Activated naive CD8-positive, alpha-beta T cell (primary cell): ENCODE measurements around the gene FGF14.
"Not testable (repeated sequence)": the region's sequence is repeated elsewhere in the genome, so short reads cannot be mapped to it uniquely, and the experiment has no call there.

Source experiments
- H3K27ac Mint-ChIP-seq: one replicate; pipeline ENCODE4 v1.8.0; 2021; ENCODE audit warnings: mixed read lengths
- H3K27me3 Mint-ChIP-seq: one replicate; pipeline ENCODE4 v1.8.0; 2021; ENCODE audit warnings: mixed read lengths
- H3K36me3 Mint-ChIP-seq: one replicate; pipeline ENCODE4 v1.8.0; 2021; ENCODE audit warnings: mixed read lengths
- H3K4me1 Mint-ChIP-seq: one replicate; pipeline ENCODE4 v1.8.0; 2021; ENCODE audit warnings: low read depth, mixed read lengths
- H3K4me3 Mint-ChIP-seq: one replicate; pipeline ENCODE4 v1.8.0; 2021; ENCODE audit warnings: mild to moderate bottlenecking, mixed read lengths
- H3K9me3 Mint-ChIP-seq: one replicate; pipeline ENCODE4 v1.8.0; 2021; ENCODE audit warnings: low read depth, mixed read lengths

The FGF14 gene

GRCh38 chr13:102091231-102091630 lies 310.6 kb downstream of the FGF14 start:
- Mint-ChIP-seq H3K4me3 (no peak overlapping the region), H3K36me3 (no peaks in the 10 kb centered on the region), H3K27me3 (peaks cover 6% of the 10 kb centered on the region), H3K9me3 (no peaks in the 10 kb centered on the region), H3K4me1 (no peaks in the 10 kb centered on the region), H3K27ac (no peak overlapping the region)

DNA sequence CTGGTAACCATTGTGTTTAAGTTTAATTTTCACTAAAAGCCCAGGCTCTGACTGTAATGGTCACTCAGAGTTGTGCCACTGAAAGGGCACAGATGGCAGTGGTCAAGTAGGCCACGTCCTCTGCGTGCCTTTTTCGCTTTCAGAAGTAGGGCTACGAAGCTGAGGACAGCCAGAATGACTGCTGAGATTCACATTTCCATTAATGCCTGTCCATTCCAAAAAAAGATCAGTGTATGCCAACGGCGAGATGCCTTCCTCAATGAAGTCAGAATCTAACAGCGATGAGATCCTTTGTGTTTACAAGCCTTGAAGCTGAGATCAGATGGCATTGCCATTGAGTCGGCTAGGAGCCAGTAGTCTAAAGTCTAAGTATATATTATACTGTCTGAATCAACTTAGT lies 311.3 kb downstream of the FGF14 start:
- H3K27ac Mint-ChIP-seq = no peak overlapping the region
- H3K9me3 Mint-ChIP-seq = no peaks in the 10 kb centered on the region
- no peaks in the 10 kb centered on the region for H3K4me1 Mint-ChIP-seq
- no peaks in the 10 kb centered on the region for H3K36me3 Mint-ChIP-seq
- H3K4me3 Mint-ChIP-seq = no peak overlapping the region
- H3K27me3 Mint-ChIP-seq = peaks cover 6% of the 10 kb centered on the region

DNA sequence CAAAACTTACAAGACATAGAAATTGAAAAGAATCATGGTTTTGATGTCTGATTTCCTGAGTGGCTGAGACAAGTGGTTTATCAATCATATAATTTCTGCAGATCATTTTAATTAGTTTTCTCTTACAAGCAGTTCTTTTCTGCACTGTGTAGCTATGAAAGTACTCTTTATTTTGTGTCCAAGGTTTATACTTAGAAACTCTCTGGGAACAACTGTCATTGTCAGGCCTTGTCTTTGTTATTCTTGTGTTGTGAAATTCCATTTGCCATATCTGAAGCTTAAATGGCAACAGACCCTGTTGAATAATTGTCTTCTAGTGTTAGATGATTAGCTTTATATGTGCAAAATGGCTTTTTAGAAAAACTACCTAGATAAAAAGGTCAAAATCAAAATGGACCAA lies 312.1 kb downstream of the FGF14 start:
- no peak overlapping the region for H3K27ac Mint-ChIP-seq

DNA sequence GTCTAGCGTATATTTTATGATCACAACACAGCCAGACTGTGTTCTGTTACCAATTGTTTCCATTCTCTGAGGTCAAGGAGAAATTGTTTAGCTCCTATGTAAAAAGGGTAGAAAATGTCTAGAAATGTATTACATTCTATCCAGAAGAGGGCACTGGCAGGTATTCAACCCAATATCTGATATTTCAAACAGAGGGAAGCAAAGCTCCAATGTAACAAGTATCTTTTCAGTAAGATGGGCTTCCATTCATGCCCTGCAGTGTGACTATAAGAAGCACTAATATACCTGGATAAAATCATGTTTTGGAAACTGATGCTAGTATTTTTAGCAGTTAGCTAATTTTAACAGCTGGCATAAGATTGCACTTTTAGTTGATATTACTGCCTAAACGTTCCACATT lies 312.7 kb downstream of the FGF14 start:
- peaks cover 6% of the 10 kb centered on the region for H3K27me3 Mint-ChIP-seq
- H3K36me3 Mint-ChIP-seq = no peaks in the 10 kb centered on the region
- no peaks in the 10 kb centered on the region for H3K4me1 Mint-ChIP-seq
- H3K9me3 Mint-ChIP-seq = no peaks in the 10 kb centered on the region
- H3K4me3 Mint-ChIP-seq = no peak overlapping the region
- H3K27ac Mint-ChIP-seq = no peak overlapping the region

More for the DNA sequence above, 312.1 kb downstream of the FGF14 start:
- H3K9me3 Mint-ChIP-seq = no peaks in the 10 kb centered on the region
- no peaks in the 10 kb centered on the region for H3K36me3 Mint-ChIP-seq
- H3K4me1 Mint-ChIP-seq = no peaks in the 10 kb centered on the region
- H3K27me3 Mint-ChIP-seq = peaks cover 6% of the 10 kb centered on the region
- H3K4me3 Mint-ChIP-seq = no peak overlapping the region

DNA sequence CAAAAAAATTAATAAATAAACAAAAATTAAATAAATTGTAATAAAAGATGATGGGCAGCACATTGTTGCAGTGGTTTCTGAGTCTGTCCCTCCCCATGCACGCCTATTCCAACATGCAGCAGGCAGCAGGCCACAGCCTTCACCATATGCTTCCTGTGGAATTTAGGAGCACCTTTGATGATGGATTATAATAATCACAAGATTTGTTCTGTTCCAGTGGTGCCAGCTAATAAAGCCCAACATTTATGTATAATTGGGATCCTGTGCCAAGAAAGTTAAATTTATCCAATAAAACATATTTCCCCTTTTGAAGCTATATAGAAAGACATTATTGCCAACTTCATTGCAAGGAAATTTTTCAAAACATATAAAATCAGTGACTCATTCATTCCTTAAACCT lies 328.6 kb downstream of the FGF14 start:
- Mint-ChIP-seq H3K27me3 (no peaks in the 10 kb centered on the region), H3K9me3 (no peaks in the 10 kb centered on the region), H3K36me3 (no peaks in the 10 kb centered on the region), H3K4me3 (no peak overlapping the region), H3K4me1 (no peaks in the 10 kb centered on the region), H3K27ac (no peak overlapping the region)

DNA sequence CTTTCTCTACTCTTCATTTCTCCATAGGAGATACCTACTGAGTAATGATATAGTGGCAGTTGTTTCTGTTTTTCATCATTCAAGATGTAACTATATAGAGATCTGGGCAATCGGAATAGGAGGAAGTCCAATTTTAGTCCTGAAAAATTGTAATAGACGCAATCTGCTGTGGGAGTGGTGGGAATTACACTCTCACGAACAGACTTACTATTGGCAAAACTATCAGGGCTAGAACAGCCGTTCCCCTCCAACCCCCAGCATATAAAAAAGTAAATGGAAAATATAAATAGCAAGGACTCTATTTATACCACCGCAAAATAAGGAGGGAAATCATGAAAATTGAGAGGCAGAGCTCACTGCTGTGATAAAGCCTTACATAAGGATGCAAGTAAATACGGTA lies 330.1 kb downstream of the FGF14 start:
- Mint-ChIP-seq H3K27ac (no peak overlapping the region), H3K36me3 (no peaks in the 10 kb centered on the region), H3K27me3 (no peaks in the 10 kb centered on the region), H3K4me1 (no peaks in the 10 kb centered on the region), H3K4me3 (no peak overlapping the region), H3K9me3 (no peaks in the 10 kb centered on the region)

DNA sequence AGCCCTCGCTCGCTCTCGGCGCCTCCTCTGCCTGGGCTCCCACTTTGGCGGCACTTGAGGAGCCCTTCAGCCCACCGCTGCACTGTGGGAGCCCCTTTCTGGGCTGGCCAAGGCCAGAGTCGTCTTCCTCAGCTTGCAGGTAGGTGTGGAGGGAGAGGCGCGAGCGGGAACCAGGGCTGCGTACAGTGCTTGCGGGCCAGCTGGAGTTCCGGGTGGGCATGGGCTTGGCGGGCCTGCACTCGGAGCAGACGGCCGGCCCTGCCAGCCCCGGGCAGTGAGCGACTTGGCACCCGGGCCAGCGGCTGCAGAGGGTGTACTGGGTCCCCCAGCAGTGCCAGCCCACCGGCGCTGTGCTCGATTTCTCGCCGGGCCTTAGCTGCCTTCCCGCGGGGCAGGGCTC lies 333.5 kb downstream of the FGF14 start:
- not testable (repeated sequence) for H3K9me3 Mint-ChIP-seq, H3K27me3 Mint-ChIP-seq, H3K4me3 Mint-ChIP-seq, H3K27ac Mint-ChIP-seq, H3K36me3 Mint-ChIP-seq, H3K4me1 Mint-ChIP-seq

DNA sequence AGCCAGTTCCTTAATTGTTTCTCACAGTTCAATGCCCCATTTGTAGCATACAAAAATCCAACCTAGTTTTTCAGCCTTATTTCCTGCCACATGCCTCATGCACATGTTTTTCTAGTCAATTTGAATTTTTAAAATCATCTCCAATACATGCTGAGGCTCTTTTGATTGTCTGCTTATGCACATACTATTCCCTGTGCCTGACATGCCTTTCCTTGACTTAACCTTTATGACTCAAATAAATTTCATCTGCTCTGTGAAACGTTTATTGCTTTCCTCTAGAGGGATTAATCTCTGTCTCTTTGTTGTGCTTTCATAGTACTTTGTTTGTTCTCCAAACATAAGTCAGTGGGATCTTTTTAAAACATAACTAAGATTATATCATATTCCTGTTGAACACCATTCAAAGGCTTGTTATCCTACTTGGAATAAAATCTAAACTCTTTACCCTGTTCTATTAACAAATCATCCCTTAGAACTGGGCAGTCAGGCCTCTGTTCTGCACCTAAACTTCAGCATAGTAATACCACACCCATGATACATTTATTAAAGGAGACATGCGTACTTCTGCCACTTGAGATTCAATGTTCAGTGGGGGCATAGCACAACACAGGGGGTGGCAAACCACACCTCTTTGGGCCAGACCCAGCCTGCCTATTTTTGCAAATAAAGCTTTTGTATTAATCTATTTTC lies 346.6 kb downstream of the FGF14 start:
- Mint-ChIP-seq H3K4me1 (no peaks in the 10 kb centered on the region), H3K27ac (no peak overlapping the region), H3K36me3 (no peaks in the 10 kb centered on the region), H3K27me3 (no peaks in the 10 kb centered on the region), H3K9me3 (peaks cover 4% of the 10 kb centered on the region), H3K4me3 (no peak overlapping the region)

GRCh38 chr13:102049853-102050252 lies 352.0 kb downstream of the FGF14 start:
- Mint-ChIP-seq H3K27me3 (no peaks in the 10 kb centered on the region), H3K4me1 (no peaks in the 10 kb centered on the region), H3K4me3 (no peak overlapping the region), H3K9me3 (peaks cover 11% of the 10 kb centered on the region), H3K27ac (no peak overlapping the region), H3K36me3 (no peaks in the 10 kb centered on the region)

DNA sequence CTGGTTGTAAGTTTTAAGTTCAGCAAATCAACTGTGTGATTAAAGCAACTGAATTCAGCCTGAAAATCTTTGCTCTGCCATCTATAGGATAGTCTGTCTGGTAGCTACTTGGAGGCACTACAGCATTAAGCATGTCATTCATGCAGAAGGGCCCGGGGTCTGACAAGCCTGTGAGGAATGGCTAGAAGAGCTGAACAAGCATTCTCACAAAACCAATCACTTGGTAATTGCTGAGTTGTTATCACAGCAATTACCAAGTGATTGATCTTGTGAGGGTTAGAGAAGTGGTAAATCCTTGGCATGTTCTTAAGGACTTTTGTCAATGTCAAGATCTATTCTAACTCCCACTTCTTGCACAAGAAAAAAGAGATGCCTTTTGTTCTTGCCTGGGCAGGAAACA lies 356.1 kb downstream of the FGF14 start:
- H3K36me3 Mint-ChIP-seq = no peaks in the 10 kb centered on the region
- H3K4me1 Mint-ChIP-seq = no peaks in the 10 kb centered on the region
- no peak overlapping the region for H3K27ac Mint-ChIP-seq
- no peak overlapping the region for H3K4me3 Mint-ChIP-seq
- H3K9me3 Mint-ChIP-seq = peaks cover 11% of the 10 kb centered on the region
- H3K27me3 Mint-ChIP-seq = peaks cover 3% of the 10 kb centered on the region

- Mint-ChIP-seq H3K4me1 (no peaks in the 10 kb centered on the region), H3K27ac (no peak overlapping the region), H3K4me3 (no peak overlapping the region), H3K36me3 (no peaks in the 10 kb centered on the region), H3K27me3 (peaks cover 3% of the 10 kb centered on the region), H3K9me3 (no peaks in the 10 kb centered on the region)
These were observed 359.1 kb downstream of the FGF14 start for GRCh38 chr13:102042746-102043145.

- H3K27me3 Mint-ChIP-seq = peaks cover 5% of the 10 kb centered on the region
- no peaks in the 10 kb centered on the region for H3K4me1 Mint-ChIP-seq
- no peak overlapping the region for H3K27ac Mint-ChIP-seq
- H3K9me3 Mint-ChIP-seq = peaks cover 4% of the 10 kb centered on the region
- no peaks in the 10 kb centered on the region for H3K36me3 Mint-ChIP-seq
- no peak overlapping the region for H3K4me3 Mint-ChIP-seq
These were observed 360.3 kb downstream of the FGF14 start for GRCh38 chr13:102041544-102041943.

GRCh38 chr13:102040812-102041211 lies 361.0 kb downstream of the FGF14 start:
- peaks cover 5% of the 10 kb centered on the region for H3K27me3 Mint-ChIP-seq
- no peak overlapping the region for H3K27ac Mint-ChIP-seq
- peaks cover 7% of the 10 kb centered on the region for H3K9me3 Mint-ChIP-seq
- H3K36me3 Mint-ChIP-seq = no peaks in the 10 kb centered on the region
- H3K4me3 Mint-ChIP-seq = no peak overlapping the region
- H3K4me1 Mint-ChIP-seq = no peaks in the 10 kb centered on the region

DNA sequence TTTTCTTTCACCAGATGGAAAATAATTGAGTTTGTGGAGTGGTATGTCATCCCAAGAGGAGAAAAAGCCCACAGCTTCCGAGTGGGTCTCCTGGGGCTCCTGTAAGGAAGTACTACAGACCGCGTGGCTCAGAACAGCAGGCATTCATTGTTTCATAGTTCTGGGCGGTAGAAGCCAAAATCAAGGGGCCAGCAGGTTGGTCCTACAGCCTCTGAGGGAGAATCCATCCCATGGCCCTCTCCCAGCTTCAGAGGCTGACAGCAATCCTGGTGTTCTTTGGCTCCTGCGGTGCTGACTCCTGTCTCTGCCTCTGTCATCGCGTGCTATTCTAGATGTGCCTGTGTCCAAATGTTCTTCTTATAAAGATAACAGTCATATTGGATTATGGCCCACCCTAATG lies 362.6 kb downstream of the FGF14 start:
- no peak overlapping the region for H3K4me3 Mint-ChIP-seq
- no peak overlapping the region for H3K27ac Mint-ChIP-seq

GRCh38 chr13:102038787-102039186 lies 363.1 kb downstream of the FGF14 start:
- Mint-ChIP-seq H3K27ac (no peak overlapping the region), H3K36me3 (no peaks in the 10 kb centered on the region), H3K27me3 (peaks cover 2% of the 10 kb centered on the region), H3K4me3 (no peak overlapping the region), H3K9me3 (peaks cover 7% of the 10 kb centered on the region), H3K4me1 (no peaks in the 10 kb centered on the region)

More for the DNA sequence above, 362.6 kb downstream of the FGF14 start:
- H3K9me3 Mint-ChIP-seq = peaks cover 7% of the 10 kb centered on the region
- peaks cover 2% of the 10 kb centered on the region for H3K27me3 Mint-ChIP-seq
- no peaks in the 10 kb centered on the region for H3K4me1 Mint-ChIP-seq
- H3K36me3 Mint-ChIP-seq = no peaks in the 10 kb centered on the region

GRCh38 chr13:102035969-102036368 lies 365.9 kb downstream of the FGF14 start:
- no peaks in the 10 kb centered on the region for H3K4me1 Mint-ChIP-seq
- peaks cover 7% of the 10 kb centered on the region for H3K9me3 Mint-ChIP-seq
- no peaks in the 10 kb centered on the region for H3K36me3 Mint-ChIP-seq
- no peak overlapping the region for H3K27ac Mint-ChIP-seq
- H3K27me3 Mint-ChIP-seq = peaks cover 2% of the 10 kb centered on the region
- no peak overlapping the region for H3K4me3 Mint-ChIP-seq
